Ovary (tissue), 9 donors: Measurements from ENCODE around the gene MMEL1. TPM values are rescaled to one million over a fixed set of nuclear protein-coding genes. Genes with fewer than 3 reads are reported as not detected.

Experiments used
- DNase-seq, 5 donors: peaks; one replicate each; pipeline ENCODE4 v3.0.0-alpha.2; 2019 to 2020
- H3K27ac ChIP-seq, 2 donors: fragments of 200-600 bp; one replicate each; pipeline versions ENCODE4 v1.5.1 to v1.8.0; 2019 to 2022
- H3K27me3 ChIP-seq: fragments of 200-600 bp; one replicate; pipeline ENCODE4 v1.8.0; 2022
- H3K36me3 ChIP-seq: fragments of 200-600 bp; sonication (generic); one replicate; pipeline ENCODE4 v1.5.1; 2019
- H3K4me1 ChIP-seq: one replicate; pipeline ENCODE4 v1.8.1; 2013; ENCODE audit warnings: mild to moderate bottlenecking, moderate library complexity; ENCODE audit not compliant: insufficient read depth
- H3K4me3 ChIP-seq: fragments of 200-600 bp; sonication (generic); one replicate; pipeline ENCODE4 v1.5.1; 2017
- H3K9me3 ChIP-seq, 2 donors: fragments of 200-600 bp in 1 of 2; sonication (generic) in 1 of 2; one replicate each; pipeline versions ENCODE4 v1.5.1 to v1.8.1; 2013 to 2019; ENCODE audit warnings: mild to moderate bottlenecking in 1 of 2, moderate library complexity in 1 of 2
- CTCF ChIP-seq, 3 donors: fragments of 450-650 bp in 2 of 3; fragments of 200-600 bp in 1 of 3; IDR thresholded peaks; one replicate each; pipeline versions ENCODE4 v1.5.1 to v1.8.0; 2016 to 2022; ENCODE audit warnings: antibody characterized with exemption in 3 of 3, mild to moderate bottlenecking in 1 of 3
- EP300 ChIP-seq: sonication (generic); formaldehyde crosslinking; IDR thresholded peaks from one replicate; pipeline ENCODE4 v1.6.1; 2017; ENCODE audit warnings: antibody characterized with exemption
- POLR2A ChIP-seq: fragments of 450-650 bp; IDR thresholded peaks from one replicate; pipeline ENCODE4 v1.6.1; 2017; ENCODE audit warnings: antibody characterized with exemption, mild to moderate bottlenecking, moderate library complexity
- WGBS, 3 donors: extraction: QIAGEN DNeasy Blood & Tissue Kit in 1 of 3; methylation state at CpG; one replicate each; pipeline versions ENCODE4 v1.1.5 to v1.1.7; 2013 to 2017; 5-methylcytosine and 5-hydroxymethylcytosine counted together
- intact Hi-C, 4 donors: fragments of 100-400 bp; cut with DNase I; formaldehyde crosslinking; loops; one replicate each; pipeline versions ENCODE4 v1.11.0 to v1.15.1; 2022 to 2023
- polyA plus RNA-seq, 2 donors: library from polyadenylated mRNA; stranded (reverse); fragments of 200-250 nt in 1 of 2; fragments of 350-450 nt in 1 of 2; fragmentation: Illumina TruSeq in 1 of 2; extraction: RNeasy Lipid Tissue Mini Kit (QIAGEN cat#74804) in 1 of 2; gene quantifications; one replicate each; pipeline ENCODE4 v1.2.3, GENCODE V29; 2013 to 2014
- total RNA-seq, 7 donors: library from RNA; depleted of rRNA in 2 of 7; stranded (reverse); fragments of >200 nt in 2 of 7; fragmentation: NEBNext Ultra II Directional in 3 of 7; extraction: Animal tissue kit (Norgen Biotek cat#: 25700) in 3 of 7; gene quantifications; one replicate each; pipeline versions ENCODE4 v1.1.0 to v1.2.4, GENCODE V29; 2016 to 2023
- donor health status: DM: no; HTN: no; CAD: no; lungs with moderate emphysema.
- donor health status: DM: no; HTN: no; CAD: no.
- donor health status: Bipolar disorder and iron deficiency.
- donor health status: DM: yes; HTN: yes; CAD: no.
- donor health status: DM: no; HTN: no; CAD: no.
- donor health status: DM: yes; HTN: yes; CAD: no.

MMEL1 gene
- total and polyA plus RNA-seq, 9 donors, result 0.42 to 7.9 (median 1.1) TPM; not detected in 3

DNA sequence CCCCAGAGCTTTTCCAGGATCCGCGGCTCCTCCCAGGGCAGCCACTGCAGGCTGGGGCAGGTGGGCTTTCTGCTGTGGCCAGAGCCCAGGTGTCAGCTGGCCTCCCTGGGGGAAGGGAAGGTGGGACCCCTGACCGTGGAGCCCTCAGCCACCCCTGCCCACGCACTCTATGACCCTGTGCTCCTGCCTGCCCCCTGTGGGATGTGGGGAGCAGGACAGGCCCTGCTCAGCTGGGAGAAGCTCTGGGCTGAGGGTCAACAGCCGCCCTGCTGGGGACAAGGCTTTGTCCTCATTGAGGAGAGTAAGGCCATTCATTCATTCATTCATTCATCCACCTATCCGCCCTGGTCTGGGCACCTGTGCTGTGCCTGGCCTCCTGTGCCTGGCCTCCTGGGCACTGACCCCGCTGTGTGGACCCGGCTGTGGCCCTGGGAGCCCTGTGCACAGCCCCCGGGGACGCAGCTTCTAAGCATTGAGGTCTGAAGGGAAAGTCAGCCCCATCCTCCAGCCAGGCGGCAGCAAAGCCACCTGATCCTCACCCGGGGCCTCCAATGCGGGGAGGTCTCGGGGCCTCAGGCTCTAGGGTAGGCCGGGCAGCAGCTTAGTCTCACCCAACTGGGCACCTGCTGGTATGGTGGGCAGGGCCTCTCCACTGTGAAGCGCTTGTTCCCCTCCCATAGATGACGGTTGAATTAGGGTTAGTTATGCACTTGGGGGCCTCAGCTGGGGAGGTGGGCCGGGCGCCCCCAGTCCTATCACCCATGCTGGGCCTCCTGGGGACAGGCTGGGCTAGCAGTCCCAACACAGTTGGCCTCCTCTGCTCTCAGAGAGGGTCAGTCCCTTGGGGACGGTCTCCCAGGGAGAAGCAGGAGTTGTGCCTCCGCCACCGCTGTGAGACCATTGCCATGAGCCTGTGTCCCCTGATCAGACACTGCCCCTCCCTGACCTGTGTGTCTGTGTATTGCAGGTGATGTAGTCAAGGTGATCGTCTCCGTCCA, 70.6 kb downstream of the MMEL1 start:
- intact Hi-C loops, result no loop called here
- H3K27me3 ChIP-seq, result no peaks in the 10 kb centered on the region
- H3K27ac ChIP-seq, result no peak overlapping the region
- peaks cover 2% of the 10 kb centered on the region for H3K4me1 ChIP-seq
- H3K9me3 ChIP-seq, result no peaks in the 10 kb centered on the region
- no peak for TF ChIP-seq CTCF (IDR thresholded peaks at IDR 0.05)
- no peak for TF ChIP-seq POLR2A
- TF ChIP-seq EP300, result no peak
- no peak overlapping the region for H3K4me3 ChIP-seq
- no peaks in the 10 kb centered on the region for H3K36me3 ChIP-seq
- no peak for DNase-seq
- WGBS, 3 donors, result 88 to 93% (median 90%) methylated on average over 21 to 24 of the region's 24 CpGs

DNA sequence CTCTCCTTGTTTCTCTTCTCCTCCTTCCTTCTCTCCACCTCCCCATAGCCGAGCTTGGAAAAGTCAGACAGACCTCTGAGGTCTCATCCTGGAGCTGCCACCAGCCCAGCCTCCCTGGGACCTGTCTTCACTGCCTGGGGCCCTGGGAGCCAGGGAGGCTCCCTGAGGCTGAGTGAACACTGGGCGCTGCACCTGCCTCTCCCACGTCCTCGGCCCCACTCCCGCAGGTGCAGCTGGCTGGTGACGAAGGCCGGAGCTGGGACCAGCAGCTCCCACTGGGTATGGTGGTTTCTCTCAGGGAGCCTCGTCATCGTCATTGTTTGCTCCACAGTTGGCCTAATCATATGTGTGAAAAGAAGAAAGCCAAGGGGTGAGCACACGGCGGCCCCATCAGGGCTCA, 71.4 kb downstream of the MMEL1 start:
- TF ChIP-seq POLR2A, result no peak
- TF ChIP-seq EP300, result no peak
- no peak for TF ChIP-seq CTCF (IDR thresholded peaks at IDR 0.05)
- WGBS, 3 donors, result 81 to 87% (median 87%) methylated on average over 11 of the region's 11 CpGs
- DNase-seq, result no peak
- Histone ChIP-seq H3K4me1 (peaks cover 7% of the 10 kb centered on the region), H3K27me3 (no peaks in the 10 kb centered on the region), H3K36me3 (no peaks in the 10 kb centered on the region), H3K27ac (no peak overlapping the region), H3K9me3 (no peaks in the 10 kb centered on the region), H3K4me3 (no peak overlapping the region)
- intact Hi-C loops, result no loop called here

DNA sequence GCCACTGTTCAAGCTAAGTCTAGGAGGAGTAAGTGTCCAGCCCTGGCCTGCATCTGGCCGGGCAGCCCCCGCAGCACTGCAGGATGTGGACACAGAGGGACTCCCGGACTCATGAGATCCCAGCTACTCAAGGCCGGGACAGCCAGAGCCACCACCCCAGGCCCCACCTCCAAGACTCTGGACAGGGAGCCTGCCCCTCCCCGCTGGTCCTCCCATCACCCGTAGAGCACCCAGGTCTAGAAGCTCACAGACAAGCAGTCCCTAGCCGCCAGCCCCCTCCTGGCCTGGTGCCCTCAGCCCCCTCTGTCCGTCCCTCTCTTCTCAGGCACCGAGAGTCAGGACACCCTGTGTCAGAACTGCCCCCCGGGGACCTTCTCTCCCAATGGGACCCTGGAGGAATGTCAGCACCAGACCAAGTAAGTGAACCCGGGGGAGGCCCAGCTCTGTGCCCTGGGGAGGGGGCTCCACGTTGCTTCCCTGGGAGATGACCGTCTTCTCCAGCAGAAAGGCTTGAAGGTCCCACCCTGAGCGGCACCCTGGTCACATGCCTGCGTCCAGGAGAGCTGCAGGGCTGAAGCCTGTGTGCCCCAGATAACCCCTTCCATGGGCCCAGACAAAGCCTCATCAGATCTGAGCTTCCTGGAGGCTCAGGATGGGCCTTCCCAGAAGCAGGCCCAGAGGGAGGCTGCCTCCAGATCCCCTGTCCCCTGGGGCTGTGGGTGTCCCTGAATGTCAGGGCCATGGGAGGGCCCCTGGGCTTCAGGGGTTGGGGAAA, 72.3 kb downstream of the MMEL1 start:
- DNase-seq, result peak in 1 of 5 donors; percentile 14
- no peaks in the 10 kb centered on the region for H3K36me3 ChIP-seq
- H3K27ac ChIP-seq, result no peak overlapping the region
- H3K4me1 ChIP-seq, result peaks cover 11% of the 10 kb centered on the region
- H3K27me3 ChIP-seq, result no peaks in the 10 kb centered on the region
- no peak overlapping the region for H3K4me3 ChIP-seq
- intact Hi-C loops, result no loop called here
- H3K9me3 ChIP-seq, result no peaks in the 10 kb centered on the region
- TF ChIP-seq EP300, result no peak
- TF ChIP-seq CTCF (IDR thresholded peaks at IDR 0.05), result no peak
- TF ChIP-seq POLR2A, result no peak
- 75 to 82% (median 79%) methylated on average over 15 of the region's 15 CpGs for WGBS, 3 donors

DNA sequence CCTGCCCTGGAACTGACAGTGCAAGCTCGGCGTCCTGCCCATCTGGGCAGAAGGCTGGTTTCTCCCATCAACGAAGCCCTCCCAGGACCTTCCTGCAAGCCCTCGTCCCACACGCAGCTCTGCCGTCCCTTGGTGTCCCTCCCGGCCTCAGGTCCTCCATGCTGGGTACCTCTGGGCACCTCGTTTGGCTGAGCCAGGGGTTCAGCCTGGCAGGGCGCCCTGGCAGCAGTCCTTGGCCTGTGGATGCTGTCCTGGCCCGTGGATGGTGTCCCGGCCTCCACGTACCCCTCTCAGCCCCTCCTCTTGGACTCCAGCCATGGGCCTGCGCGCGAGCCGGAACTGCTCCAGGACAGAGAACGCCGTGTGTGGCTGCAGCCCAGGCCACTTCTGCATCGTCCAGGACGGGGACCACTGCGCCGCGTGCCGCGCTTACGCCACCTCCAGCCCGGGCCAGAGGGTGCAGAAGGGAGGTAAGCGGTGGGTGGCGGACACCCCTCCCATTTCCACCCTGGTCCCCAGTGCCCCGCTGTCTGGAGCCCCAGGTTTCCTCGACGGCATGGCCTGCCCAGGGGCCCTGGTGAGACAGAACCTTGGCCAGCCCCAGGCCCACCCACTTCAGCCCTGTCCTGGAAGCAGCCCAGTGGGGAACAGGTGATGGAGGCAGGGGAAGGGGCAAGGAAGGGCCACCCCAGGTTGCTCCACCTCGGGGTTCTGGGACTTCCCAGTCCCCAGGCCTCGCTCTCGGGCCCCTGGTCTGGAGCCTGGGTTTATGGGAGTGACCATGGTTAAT, 73.1 kb downstream of the MMEL1 start:
- Histone ChIP-seq H3K36me3 (no peaks in the 10 kb centered on the region), H3K27me3 (no peaks in the 10 kb centered on the region), H3K4me3 (no peak overlapping the region), H3K27ac (no peak overlapping the region), H3K9me3 (no peaks in the 10 kb centered on the region), H3K4me1 (peaks cover 12% of the 10 kb centered on the region)
- TF ChIP-seq POLR2A (no peak), EP300 (no peak), CTCF (IDR thresholded peaks at IDR 0.05) (no peak)
- WGBS, 3 donors, result 83 to 88% (median 85%) methylated on average over 32 to 35 of the region's 35 CpGs
- peak in 1 of 5 donors; percentile 21 for DNase-seq
- intact Hi-C loops, result loop anchor here in 2 of 4 donors (5.0 to 10.0 kb wide), 2 partner anchors 317 to 1655 kb away; no protein-coding TSS in a partner anchor
